Measurements from ENCODE around the gene ZP1. TPM values are rescaled to one million over a fixed set of nuclear protein-coding genes. Genes with fewer than 3 reads are reported as not detected.

ZP1 gene
- total RNA-seq, 1 experiment from 2014 or later: not detected

- Mint-ChIP-seq H3K27ac (no peak overlapping the region), H3K36me3 (no peaks in the 10 kb centered on the region), H3K27me3 (ENCODE audit: low read depth) (no peaks in the 10 kb centered on the region), H3K9me3 (no peaks in the 10 kb centered on the region), H3K4me1 (peaks cover 8% of the 10 kb centered on the region), H3K4me3 (no peak overlapping the region)
- no peak for ATAC-seq
- POLR2A ChIA-PET: no interaction called here
- no peak for DNase-seq (ENCODE audit: low spot score)
- TF ChIP-seq ARID4B (CRISPR knock-in tag; IDR thresholded peaks at IDR 0.05; ENCODE audit: borderline replicate concordance) (no peak), SMAD4 (CRISPR knock-in tag; IDR thresholded peaks at IDR 0.05) (no peak), CREM (CRISPR knock-in tag; IDR thresholded peaks at IDR 0.05) (no peak), ATF6 (CRISPR knock-in tag; IDR thresholded peaks at IDR 0.05) (no peak), PRRX2 (CRISPR knock-in tag; IDR thresholded peaks at IDR 0.05) (no peak), KAT7 (CRISPR knock-in tag; IDR thresholded peaks at IDR 0.05; ENCODE audit: borderline replicate concordance) (no peak), CTCF (IDR thresholded peaks at IDR 0.05) (no peak), ZNF671 (CRISPR knock-in tag; IDR thresholded peaks at IDR 0.05) (no peak), SOX15 (CRISPR knock-in tag; IDR thresholded peaks at IDR 0.05) (no peak), ZNF396 (CRISPR knock-in tag; IDR thresholded peaks at IDR 0.05; ENCODE audit: borderline replicate concordance) (no peak), TCF7 (CRISPR knock-in tag; IDR thresholded peaks at IDR 0.05; ENCODE audit: low read depth) (no peak), ZNF423 (CRISPR knock-in tag; IDR thresholded peaks at IDR 0.05) (no peak), ZNF138 (CRISPR knock-in tag; conservative IDR thresholded peaks at IDR 0.05) (no peak), MAX (CRISPR knock-in tag; IDR thresholded peaks at IDR 0.05) (no peak)
- CTCF ChIA-PET: interaction anchor here (0.5 to 1.7 kb wide), 4 partner anchors 13 to 206 kb away, joined by 3 to 7 read pairs (median 4); no protein-coding TSS in a partner anchor
These were observed 7.4 kb downstream of the ZP1 start for GRCh38 chr11:60874421-60875365.

- Mint-ChIP-seq H3K36me3 (no peaks in the 10 kb centered on the region), H3K9me3 (no peaks in the 10 kb centered on the region), H3K27me3 (ENCODE audit: low read depth) (no peaks in the 10 kb centered on the region), H3K27ac (no peak overlapping the region), H3K4me3 (no peak overlapping the region), H3K4me1 (peaks cover 8% of the 10 kb centered on the region)
- ATAC-seq (no peak), DNase-seq (ENCODE audit: low spot score) (no peak)
- ChIA-PET CTCF (interaction anchor here (0.5 to 1.7 kb wide), 4 partner anchors 12 to 102 kb away, joined by 3 to 7 read pairs (median 4); no protein-coding TSS in a partner anchor), POLR2A (no interaction called here)
- TF ChIP-seq PRRX2 (CRISPR knock-in tag; IDR thresholded peaks at IDR 0.05): no peak
- TF ChIP-seq NR2C2 (CRISPR knock-in tag; IDR thresholded peaks at IDR 0.05): no peak
- no peak for TF ChIP-seq ZNF281 (CRISPR knock-in tag; IDR thresholded peaks at IDR 0.05)
- TF ChIP-seq ATF3 (CRISPR knock-in tag; conservative IDR thresholded peaks at IDR 0.05): no peak
- no peak for TF ChIP-seq ETV6 (CRISPR knock-in tag; IDR thresholded peaks at IDR 0.05)
- no peak for TF ChIP-seq ATF6 (CRISPR knock-in tag; IDR thresholded peaks at IDR 0.05)
These were observed 8.2 kb downstream of the ZP1 start for GRCh38 chr11:60875366-60876167.
